ENCODE data around the gene NOXRED1.

DNA sequence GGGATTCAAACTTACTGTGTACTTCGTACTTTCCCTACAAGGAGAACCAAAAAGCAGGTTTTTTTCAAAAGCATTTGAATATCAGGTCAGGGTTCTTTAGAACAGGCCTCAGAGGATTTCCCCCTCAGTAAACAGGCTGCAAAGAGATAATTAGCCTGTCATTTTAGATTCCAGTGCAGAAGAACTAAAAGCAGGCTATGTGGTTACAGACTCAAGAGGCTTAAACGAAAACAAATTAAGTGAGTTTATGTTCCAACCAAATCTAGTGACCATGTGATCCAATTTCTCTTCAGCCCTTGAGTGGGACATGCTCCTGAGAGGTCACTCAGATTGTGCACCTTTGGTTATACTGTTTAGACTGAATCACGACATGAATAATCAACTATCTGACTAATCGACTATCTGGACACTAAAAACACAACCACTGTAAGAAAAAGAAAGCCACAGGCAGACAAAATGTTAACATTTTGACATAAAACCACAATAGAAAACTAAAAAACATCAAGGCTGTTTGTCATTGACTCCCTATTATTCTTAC, 51.0 kb downstream of the NOXRED1 start:
- TF ChIP-seq YY1 (IDR thresholded peaks at IDR 0.05; ENCODE audit: insufficient read depth, insufficient read length) (no peak), SUZ12 (IDR thresholded peaks at IDR 0.05; ENCODE audit: extremely low read depth, insufficient read depth, insufficient read length) (no peak)

Data from NT2/D1 (cell line).